Ovary (tissue), 3 donors: ENCODE measurements around the gene DARS2.

Experiments used
- EP300 ChIP-seq: sonication (generic); formaldehyde crosslinking; IDR thresholded peaks from one replicate; pipeline ENCODE4 v1.6.1; 2017; ENCODE audit warnings: antibody characterized with exemption
- POLR2A ChIP-seq: fragments of 450-650 bp; IDR thresholded peaks from one replicate; pipeline ENCODE4 v1.6.1; 2017; ENCODE audit warnings: antibody characterized with exemption, mild to moderate bottlenecking, moderate library complexity
- TF ChIP-seq, protein P1 (sequence below), 3 donors: fragments of 450-650 bp in 2 of 3; fragments of 200-600 bp in 1 of 3; IDR thresholded peaks; one replicate each; pipeline versions ENCODE4 v1.5.1 to v1.8.0; 2016 to 2022; ENCODE audit warnings: antibody characterized with exemption in 3 of 3, mild to moderate bottlenecking in 1 of 3
- donor health status: DM: no; HTN: no; CAD: no.

GRCh38 chr1:173871091-173871490 lies 46.6 kb downstream of the DARS2 start:
- TF ChIP-seq, protein P1, sequence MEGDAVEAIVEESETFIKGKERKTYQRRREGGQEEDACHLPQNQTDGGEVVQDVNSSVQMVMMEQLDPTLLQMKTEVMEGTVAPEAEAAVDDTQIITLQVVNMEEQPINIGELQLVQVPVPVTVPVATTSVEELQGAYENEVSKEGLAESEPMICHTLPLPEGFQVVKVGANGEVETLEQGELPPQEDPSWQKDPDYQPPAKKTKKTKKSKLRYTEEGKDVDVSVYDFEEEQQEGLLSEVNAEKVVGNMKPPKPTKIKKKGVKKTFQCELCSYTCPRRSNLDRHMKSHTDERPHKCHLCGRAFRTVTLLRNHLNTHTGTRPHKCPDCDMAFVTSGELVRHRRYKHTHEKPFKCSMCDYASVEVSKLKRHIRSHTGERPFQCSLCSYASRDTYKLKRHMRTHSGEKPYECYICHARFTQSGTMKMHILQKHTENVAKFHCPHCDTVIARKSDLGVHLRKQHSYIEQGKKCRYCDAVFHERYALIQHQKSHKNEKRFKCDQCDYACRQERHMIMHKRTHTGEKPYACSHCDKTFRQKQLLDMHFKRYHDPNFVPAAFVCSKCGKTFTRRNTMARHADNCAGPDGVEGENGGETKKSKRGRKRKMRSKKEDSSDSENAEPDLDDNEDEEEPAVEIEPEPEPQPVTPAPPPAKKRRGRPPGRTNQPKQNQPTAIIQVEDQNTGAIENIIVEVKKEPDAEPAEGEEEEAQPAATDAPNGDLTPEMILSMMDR (IDR thresholded peaks at IDR 0.05) = no peak
- TF ChIP-seq EP300 = no peak
- TF ChIP-seq POLR2A = no peak
